ENCODE data around the gene GPATCH8.

GPATCH8 gene

DNA sequence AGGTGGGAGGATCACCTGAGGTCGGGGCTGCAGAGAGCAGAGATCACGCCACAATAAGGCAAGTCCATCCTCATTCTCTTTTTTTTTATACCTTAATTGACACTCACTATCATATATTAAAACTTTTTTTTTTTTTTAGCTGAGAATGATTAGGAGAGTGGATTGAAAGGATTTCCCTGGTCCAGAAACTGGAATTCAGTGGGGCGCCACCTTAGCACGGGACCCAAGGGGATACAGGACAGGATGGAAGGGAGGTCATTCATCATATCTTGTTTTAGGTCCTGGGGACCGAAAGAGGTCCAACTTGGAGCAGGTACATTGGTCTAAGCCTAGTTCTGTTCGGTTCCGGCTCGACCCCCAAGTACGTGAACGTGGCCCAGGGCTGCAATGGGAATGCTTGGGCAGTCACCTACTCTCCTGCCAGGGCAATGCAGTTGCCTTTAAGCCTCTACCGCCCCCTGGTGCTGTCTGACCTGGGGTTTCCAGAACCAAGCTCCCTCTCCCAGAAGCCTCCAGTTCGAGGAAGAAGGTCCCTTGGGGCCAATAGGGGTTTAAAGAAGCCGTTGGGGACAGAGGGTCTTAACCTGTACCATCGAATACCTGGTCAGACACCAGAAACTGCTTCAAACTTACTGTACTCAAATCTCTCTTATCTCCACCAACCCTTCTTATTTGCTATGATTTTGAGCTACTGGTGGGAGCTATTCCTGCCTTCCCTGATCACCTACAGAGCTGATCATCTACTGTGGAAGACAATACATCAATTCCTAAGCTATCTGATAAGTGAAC is 19.9 kb upstream of the GPATCH8 start (continued):
- TF ChIP-seq SP3 (tag by site-specific recombination; IDR thresholded peaks at IDR 0.05) = no peak
- no peak for TF ChIP-seq ZNF26 (tag by site-specific recombination; IDR thresholded peaks at IDR 0.05)
- TF ChIP-seq ZNF777 (tag by site-specific recombination; IDR thresholded peaks at IDR 0.05; ENCODE audit: borderline replicate concordance) = no peak
- no peak for TF ChIP-seq PRDM10 (tag by site-specific recombination; IDR thresholded peaks at IDR 0.05)
- TF ChIP-seq ZBTB48 (tag by site-specific recombination; IDR thresholded peaks at IDR 0.05) = 0 out of 2 replicates have a peak, but pooled peaks have one; percentile 54
- TF ChIP-seq MZF1 (tag by site-specific recombination; IDR thresholded peaks at IDR 0.05; ENCODE audit: borderline replicate concordance) = no peak
- TF ChIP-seq, protein P1, sequence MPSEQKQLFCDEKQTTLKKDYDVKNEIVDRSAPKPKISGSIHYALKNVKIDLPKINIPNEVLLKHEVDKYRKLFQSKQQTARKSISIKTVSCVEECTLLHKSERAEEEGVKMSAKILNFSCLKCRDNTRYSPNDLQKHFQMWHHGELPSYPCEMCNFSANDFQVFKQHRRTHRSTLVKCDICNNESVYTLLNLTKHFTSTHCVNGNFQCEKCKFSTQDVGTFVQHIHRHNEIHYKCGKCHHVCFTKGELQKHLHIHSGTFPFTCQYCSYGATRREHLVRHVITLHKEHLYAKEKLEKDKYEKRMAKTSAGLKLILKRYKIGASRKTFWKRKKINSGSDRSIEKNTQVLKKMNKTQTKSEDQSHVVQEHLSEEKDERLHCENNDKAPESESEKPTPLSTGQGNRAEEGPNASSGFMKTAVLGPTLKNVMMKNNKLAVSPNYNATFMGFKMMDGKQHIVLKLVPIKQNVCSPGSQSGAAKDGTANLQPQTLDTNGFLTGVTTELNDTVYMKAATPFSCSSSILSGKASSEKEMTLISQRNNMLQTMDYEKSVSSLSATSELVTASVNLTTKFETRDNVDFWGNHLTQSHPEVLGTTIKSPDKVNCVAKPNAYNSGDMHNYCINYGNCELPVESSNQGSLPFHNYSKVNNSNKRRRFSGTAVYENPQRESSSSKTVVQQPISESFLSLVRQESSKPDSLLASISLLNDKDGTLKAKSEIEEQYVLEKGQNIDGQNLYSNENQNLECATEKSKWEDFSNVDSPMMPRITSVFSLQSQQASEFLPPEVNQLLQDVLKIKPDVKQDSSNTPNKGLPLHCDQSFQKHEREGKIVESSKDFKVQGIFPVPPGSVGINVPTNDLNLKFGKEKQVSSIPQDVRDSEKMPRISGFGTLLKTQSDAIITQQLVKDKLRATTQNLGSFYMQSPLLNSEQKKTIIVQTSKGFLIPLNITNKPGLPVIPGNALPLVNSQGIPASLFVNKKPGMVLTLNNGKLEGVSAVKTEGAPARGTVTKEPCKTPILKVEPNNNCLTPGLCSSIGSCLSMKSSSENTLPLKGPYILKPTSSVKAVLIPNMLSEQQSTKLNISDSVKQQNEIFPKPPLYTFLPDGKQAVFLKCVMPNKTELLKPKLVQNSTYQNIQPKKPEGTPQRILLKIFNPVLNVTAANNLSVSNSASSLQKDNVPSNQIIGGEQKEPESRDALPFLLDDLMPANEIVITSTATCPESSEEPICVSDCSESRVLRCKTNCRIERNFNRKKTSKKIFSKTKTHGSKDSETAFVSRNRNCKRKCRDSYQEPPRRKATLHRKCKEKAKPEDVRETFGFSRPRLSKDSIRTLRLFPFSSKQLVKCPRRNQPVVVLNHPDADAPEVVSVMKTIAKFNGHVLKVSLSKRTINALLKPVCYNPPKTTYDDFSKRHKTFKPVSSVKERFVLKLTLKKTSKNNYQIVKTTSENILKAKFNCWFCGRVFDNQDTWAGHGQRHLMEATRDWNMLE (tag by site-specific recombination; conservative IDR thresholded peaks at IDR 0.05; ENCODE audit: low read depth) = no peak
- no peak for TF ChIP-seq ZBTB7A (tag by site-specific recombination; IDR thresholded peaks at IDR 0.05; ENCODE audit: low read depth)
- TF ChIP-seq, protein P2, sequence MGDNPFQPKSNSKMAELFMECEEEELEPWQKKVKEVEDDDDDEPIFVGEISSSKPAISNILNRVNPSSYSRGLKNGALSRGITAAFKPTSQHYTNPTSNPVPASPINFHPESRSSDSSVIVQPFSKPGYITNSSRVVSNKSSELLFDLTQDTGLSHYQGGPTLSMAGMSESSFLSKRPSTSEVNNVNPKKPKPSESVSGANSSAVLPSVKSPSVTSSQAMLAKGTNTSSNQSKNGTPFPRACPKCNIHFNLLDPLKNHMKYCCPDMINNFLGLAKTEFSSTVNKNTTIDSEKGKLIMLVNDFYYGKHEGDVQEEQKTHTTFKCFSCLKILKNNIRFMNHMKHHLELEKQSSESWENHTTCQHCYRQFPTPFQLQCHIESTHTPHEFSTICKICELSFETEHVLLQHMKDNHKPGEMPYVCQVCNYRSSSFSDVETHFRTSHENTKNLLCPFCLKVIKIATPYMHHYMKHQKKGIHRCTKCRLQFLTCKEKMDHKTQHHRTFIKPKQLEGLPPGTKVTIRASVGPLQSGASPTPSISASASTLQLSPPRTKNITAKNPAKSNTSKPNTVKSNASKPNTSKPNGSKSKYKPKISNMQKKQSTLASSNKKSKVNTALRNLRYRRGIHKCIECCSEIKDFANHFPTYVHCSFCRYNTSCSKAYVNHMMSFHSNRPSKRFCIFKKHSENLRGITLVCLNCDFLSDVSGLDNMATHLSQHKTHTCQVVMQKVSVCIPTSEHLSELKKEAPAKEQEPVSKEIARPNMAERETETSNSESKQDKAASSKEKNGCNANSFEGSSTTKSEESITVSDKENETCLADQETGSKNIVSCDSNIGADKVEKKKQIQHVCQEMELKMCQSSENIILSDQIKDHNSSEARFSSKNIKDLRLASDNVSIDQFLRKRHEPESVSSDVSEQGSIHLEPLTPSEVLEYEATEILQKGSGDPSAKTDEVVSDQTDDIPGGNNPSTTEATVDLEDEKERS (tag by site-specific recombination; IDR thresholded peaks at IDR 0.05) = no peak
- no peak for TF ChIP-seq ZNF433 (tag by site-specific recombination; IDR thresholded peaks at IDR 0.05; ENCODE audit: low read depth)

DNA sequence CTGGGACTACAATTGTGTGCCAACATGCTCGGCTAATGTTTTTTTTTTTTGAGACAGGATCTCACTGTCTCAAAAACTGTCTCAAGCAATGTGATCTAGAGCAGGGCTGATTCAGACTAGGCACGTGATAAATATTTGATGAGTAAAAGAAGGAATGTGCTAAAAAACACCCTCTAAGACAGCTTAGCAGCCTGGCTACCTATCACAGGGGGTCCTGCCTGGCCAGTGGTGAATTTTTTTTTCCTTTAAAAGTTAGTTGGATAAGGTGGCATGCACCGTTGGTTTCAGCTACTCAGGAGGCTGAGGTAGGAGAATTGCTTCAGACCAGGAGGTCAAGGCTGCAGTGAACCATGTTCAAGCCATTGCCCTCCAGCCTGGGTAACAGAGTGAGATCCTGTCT is 14.8 kb upstream of the GPATCH8 start:
- TF ChIP-seq YY2 (tag by site-specific recombination; IDR thresholded peaks at IDR 0.05) = no peak
- TF ChIP-seq ZNF48 (tag by site-specific recombination; IDR thresholded peaks at IDR 0.05) = no peak
- no peaks in the 10 kb centered on the region for H3K9me3 ChIP-seq (ENCODE audit: control insufficient read depth, insufficient read depth, low read depth, low read length)
- H3K27ac ChIP-seq (ENCODE audit: extremely low read depth, low read depth, low read length) = no peak overlapping the region
- ChIA-PET POLR2A (no interaction called here), CTCF (interaction anchor here (0.6 kb wide), 1 partner anchor 16 kb away, joined by 3 read pairs; no protein-coding TSS in a partner anchor)
- H3K4me3 ChIP-seq (ENCODE audit: low read depth, low read length) = no peak overlapping the region
- H3K36me3 ChIP-seq (ENCODE audit: control insufficient read depth in 2 of 2, insufficient read depth in 1 of 2, low read length in 2 of 2) = no peaks in the 10 kb centered on the region
- H3K4me1 ChIP-seq (ENCODE audit: control insufficient read depth, insufficient read depth, low read length) = no peaks in the 10 kb centered on the region
